Panc1 (cell line): ENCODE measurements around the gene UNC5B. TPM values are rescaled to one million over a fixed set of nuclear protein-coding genes. Genes with fewer than 3 reads are reported as not detected.

Source experiments
- ATAC-seq: fragments of 200-7000 bp; cut with Tn5 transposase; 2 replicates; pipeline ENCODE4 v1.9.1; 2020; ENCODE audit warnings: mild to moderate bottlenecking, moderate library complexity
- BruUV-seq: library from RNA; stranded (reverse); fragments of 400-500 nt; replicated peaks from 2 replicates; lab custom pipeline; 2021; lab: Mats Ljungman, UMichigan
- CTCF ChIA-PET: fragments of 300-600 bp; sonication (Branson Sonifier 250); formaldehyde crosslinking; loops from one replicate; lab custom pipeline; 2022; ENCODE audit warnings: antibody characterized with exemption; lab: Charles Lee
- POLR2A ChIA-PET: fragments of 300-600 bp; sonication (Branson Sonifier 250); formaldehyde crosslinking; loops from one replicate; lab custom pipeline; 2022; ENCODE audit warnings: antibody characterized with exemption; lab: Charles Lee
- DNase-seq: peaks from one replicate; pipeline ENCODE4 v3.0.0-alpha.2; 2010; ENCODE audit warnings: low read depth, low spot score
- H3K27ac ChIP-seq: 2 replicates; pipeline ENCODE4 v1.5.1; 2011; ENCODE audit warnings: mild to moderate bottlenecking, low read length, inconsistent platforms
- H3K27me3 ChIP-seq: fragments of 200-500 bp; sonication (Bioruptor generic); 2 replicates; pipeline ENCODE4 v1.6.0; 2014; ENCODE audit warnings: low read length, inconsistent platforms; ENCODE audit not compliant: control insufficient read depth, insufficient read depth
- H3K36me3 ChIP-seq: fragments of 200-500 bp; sonication (Bioruptor generic); 2 replicates; pipeline ENCODE4 v1.5.1; 2014; ENCODE audit warnings: inconsistent platforms, mild to moderate bottlenecking, low read length, moderate library complexity; ENCODE audit not compliant: control insufficient read depth, insufficient read depth
- H3K4me1 ChIP-seq: 2 replicates; pipeline ENCODE4 v1.5.1; 2011; ENCODE audit warnings: inconsistent platforms, mild to moderate bottlenecking, low read length, moderate library complexity; ENCODE audit not compliant: control insufficient read depth, insufficient read depth
- H3K4me3 ChIP-seq, 2 experiments: 2 replicates each; pipeline ENCODE4 v1.5.1; 2011 to 2012; ENCODE audit warnings: low read depth in 2 of 2, low read length in 2 of 2, mild to moderate bottlenecking in 2 of 2, inconsistent platforms in 1 of 2, moderate library complexity in 1 of 2
- H3K9me3 ChIP-seq: fragments of 200-500 bp; sonication (Bioruptor generic); 2 replicates; pipeline ENCODE4 v1.5.1; 2014; ENCODE audit warnings: low read depth, mild to moderate bottlenecking, inconsistent platforms, low read length, moderate library complexity; ENCODE audit not compliant: control insufficient read depth, insufficient read depth
- POLR2AphosphoS5 ChIP-seq: IDR thresholded peaks from 2 replicates; pipeline ENCODE4 v1.6.1; 2012; ENCODE audit warnings: mild to moderate bottlenecking, low read depth, low read length, moderate library complexity
- SIN3A ChIP-seq: IDR thresholded peaks from 2 replicates; pipeline ENCODE4 v1.6.1; 2012; ENCODE audit warnings: low read depth, mild to moderate bottlenecking, low read length, moderate library complexity, borderline replicate concordance; ENCODE audit not compliant: insufficient read depth
- TCF7L2 ChIP-seq: IDR thresholded peaks from 2 replicates; pipeline ENCODE4 v1.6.1; 2011; ENCODE audit warnings: mild to moderate bottlenecking, low read depth, low read length, inconsistent platforms
- in situ Hi-C: cut with HindIII; loops from 2 replicates; pipeline ENCODE4 v1.10.0; 2016; ENCODE audit warnings: low sequenced_read_pairs, low pct_unique_long_range_greater_than_20kb
- intact Hi-C: fragments of 100-400 bp; cut with micrococcal nuclease; formaldehyde crosslinking; loops from one replicate; pipeline ENCODE4 v1.10.0; 2022; ENCODE audit not compliant: unreplicated experiment
- total RNA-seq: library from RNA; stranded (reverse); gene quantifications from one replicate; pipeline ENCODE4 v1.2.1, GENCODE V29; 2021; ENCODE audit not compliant: unreplicated experiment
- TF ChIP-seq, protein P1 (sequence below): fragments of 450-650 bp; IDR thresholded peaks from 2 replicates; pipeline ENCODE4 v1.5.1; 2017; ENCODE audit warnings: mild to moderate bottlenecking
- TF ChIP-seq, protein P2 (sequence below), 2 experiments: IDR thresholded peaks; 2 replicates each; pipeline ENCODE4 v1.6.1; 2011 to 2012; ENCODE audit warnings: low read depth in 2 of 2, control low read depth in 1 of 2, low read length in 1 of 2, mild to moderate bottlenecking in 1 of 2, moderate library complexity in 1 of 2; ENCODE audit not compliant: insufficient read depth in 1 of 2

The UNC5B gene
- total RNA-seq, 1 experiment from 2014 or later, result 1.1 TPM

GRCh38 chr10:71285180-71285545 lies 72.8 kb downstream of the UNC5B start:
- BruUV-seq, result no TSS peak
- in situ Hi-C loops, result no loop called here
- POLR2A ChIA-PET, result no interaction called here

DNA sequence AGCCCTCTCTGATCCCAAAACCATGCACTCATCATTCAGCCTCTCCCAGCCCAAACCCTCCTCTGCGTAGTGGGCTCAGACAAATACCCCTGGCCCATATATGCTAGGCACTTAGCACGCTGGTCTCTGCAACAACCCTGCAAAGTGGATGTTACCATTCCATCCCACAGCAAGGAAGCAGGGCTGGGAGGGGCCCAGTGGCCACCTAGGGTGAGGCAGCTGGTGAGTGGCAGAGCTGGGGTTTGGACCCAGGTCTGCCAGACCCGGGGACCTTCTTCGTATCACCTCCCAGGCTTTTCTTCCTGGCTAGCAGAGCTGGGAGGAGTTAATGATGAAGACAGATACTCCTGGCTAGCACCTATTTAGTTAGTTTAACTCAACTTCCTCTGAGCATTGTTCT lies 73.6 kb downstream of the UNC5B start:
- intact Hi-C loops, result loop anchor here (2.0 kb wide), 1 partner anchor 383 kb away; no protein-coding TSS in a partner anchor
- POLR2A ChIA-PET, result no interaction called here
- Histone ChIP-seq H3K27me3 (no peaks in the 10 kb centered on the region), H3K27ac (no peak overlapping the region), H3K4me3 (no peak overlapping the region), H3K4me1 (no peaks in the 10 kb centered on the region), H3K9me3 (no peaks in the 10 kb centered on the region), H3K36me3 (no peaks in the 10 kb centered on the region)
- in situ Hi-C loops, result no loop called here
- DNase-seq (no peak), ATAC-seq (no peak)
- no TSS peak for BruUV-seq
- CTCF ChIA-PET, result interaction anchor here (2.2 kb wide), 1 partner anchor 10 kb away, joined by 10 read pairs; no protein-coding TSS in a partner anchor
- TF ChIP-seq, protein P1, sequence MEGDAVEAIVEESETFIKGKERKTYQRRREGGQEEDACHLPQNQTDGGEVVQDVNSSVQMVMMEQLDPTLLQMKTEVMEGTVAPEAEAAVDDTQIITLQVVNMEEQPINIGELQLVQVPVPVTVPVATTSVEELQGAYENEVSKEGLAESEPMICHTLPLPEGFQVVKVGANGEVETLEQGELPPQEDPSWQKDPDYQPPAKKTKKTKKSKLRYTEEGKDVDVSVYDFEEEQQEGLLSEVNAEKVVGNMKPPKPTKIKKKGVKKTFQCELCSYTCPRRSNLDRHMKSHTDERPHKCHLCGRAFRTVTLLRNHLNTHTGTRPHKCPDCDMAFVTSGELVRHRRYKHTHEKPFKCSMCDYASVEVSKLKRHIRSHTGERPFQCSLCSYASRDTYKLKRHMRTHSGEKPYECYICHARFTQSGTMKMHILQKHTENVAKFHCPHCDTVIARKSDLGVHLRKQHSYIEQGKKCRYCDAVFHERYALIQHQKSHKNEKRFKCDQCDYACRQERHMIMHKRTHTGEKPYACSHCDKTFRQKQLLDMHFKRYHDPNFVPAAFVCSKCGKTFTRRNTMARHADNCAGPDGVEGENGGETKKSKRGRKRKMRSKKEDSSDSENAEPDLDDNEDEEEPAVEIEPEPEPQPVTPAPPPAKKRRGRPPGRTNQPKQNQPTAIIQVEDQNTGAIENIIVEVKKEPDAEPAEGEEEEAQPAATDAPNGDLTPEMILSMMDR, result no peak
- TF ChIP-seq, protein P2, sequence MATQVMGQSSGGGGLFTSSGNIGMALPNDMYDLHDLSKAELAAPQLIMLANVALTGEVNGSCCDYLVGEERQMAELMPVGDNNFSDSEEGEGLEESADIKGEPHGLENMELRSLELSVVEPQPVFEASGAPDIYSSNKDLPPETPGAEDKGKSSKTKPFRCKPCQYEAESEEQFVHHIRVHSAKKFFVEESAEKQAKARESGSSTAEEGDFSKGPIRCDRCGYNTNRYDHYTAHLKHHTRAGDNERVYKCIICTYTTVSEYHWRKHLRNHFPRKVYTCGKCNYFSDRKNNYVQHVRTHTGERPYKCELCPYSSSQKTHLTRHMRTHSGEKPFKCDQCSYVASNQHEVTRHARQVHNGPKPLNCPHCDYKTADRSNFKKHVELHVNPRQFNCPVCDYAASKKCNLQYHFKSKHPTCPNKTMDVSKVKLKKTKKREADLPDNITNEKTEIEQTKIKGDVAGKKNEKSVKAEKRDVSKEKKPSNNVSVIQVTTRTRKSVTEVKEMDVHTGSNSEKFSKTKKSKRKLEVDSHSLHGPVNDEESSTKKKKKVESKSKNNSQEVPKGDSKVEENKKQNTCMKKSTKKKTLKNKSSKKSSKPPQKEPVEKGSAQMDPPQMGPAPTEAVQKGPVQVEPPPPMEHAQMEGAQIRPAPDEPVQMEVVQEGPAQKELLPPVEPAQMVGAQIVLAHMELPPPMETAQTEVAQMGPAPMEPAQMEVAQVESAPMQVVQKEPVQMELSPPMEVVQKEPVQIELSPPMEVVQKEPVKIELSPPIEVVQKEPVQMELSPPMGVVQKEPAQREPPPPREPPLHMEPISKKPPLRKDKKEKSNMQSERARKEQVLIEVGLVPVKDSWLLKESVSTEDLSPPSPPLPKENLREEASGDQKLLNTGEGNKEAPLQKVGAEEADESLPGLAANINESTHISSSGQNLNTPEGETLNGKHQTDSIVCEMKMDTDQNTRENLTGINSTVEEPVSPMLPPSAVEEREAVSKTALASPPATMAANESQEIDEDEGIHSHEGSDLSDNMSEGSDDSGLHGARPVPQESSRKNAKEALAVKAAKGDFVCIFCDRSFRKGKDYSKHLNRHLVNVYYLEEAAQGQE (IDR thresholded peaks at IDR 0.05; ENCODE audit: insufficient read depth in 1 of 2, low read depth in 2 of 2, low read length in 1 of 2), result no peak
- no peak for TF ChIP-seq POLR2AphosphoS5
- TF ChIP-seq TCF7L2, result no peak
- TF ChIP-seq SIN3A, result no peak

More at GRCh38 chr10:71285180-71285545, 72.8 kb downstream of the UNC5B start:
- DNase-seq (peak; percentile 24), ATAC-seq (peak; percentile 87)
- Histone ChIP-seq H3K4me1 (no peaks in the 10 kb centered on the region), H3K9me3 (no peaks in the 10 kb centered on the region), H3K4me3 (no peak overlapping the region), H3K27ac (no peak overlapping the region), H3K27me3 (no peaks in the 10 kb centered on the region), H3K36me3 (no peaks in the 10 kb centered on the region)
- CTCF ChIA-PET, result interaction anchor here (0.6 to 2.2 kb wide), 5 partner anchors 9 to 423 kb away, joined by 3 to 10 read pairs (median 5); no protein-coding TSS in a partner anchor
- TF ChIP-seq, protein P2 (IDR thresholded peaks at IDR 0.05; ENCODE audit: insufficient read depth in 1 of 2, low read depth in 2 of 2, low read length in 1 of 2), result no peak
- TF ChIP-seq POLR2AphosphoS5 (no peak), SIN3A (no peak), TCF7L2 (no peak)
- TF ChIP-seq, protein P1, result peak; percentile 95
- intact Hi-C loops, result loop anchor here (2.0 kb wide), 1 partner anchor 382 kb away; no protein-coding TSS in a partner anchor
